HL-60 (cell line): ENCODE data around the gene GRK5.

Experiments
- POLR2AphosphoS5 ChIP-seq: IDR thresholded peaks from 2 replicates; pipeline ENCODE4 v1.6.1; 2012; ENCODE audit warnings: low read depth
- REST ChIP-seq: IDR thresholded peaks from 2 replicates; pipeline ENCODE4 v1.6.1; 2012; ENCODE audit warnings: low read depth; ENCODE audit not compliant: insufficient replicate concordance
- SPI1 ChIP-seq: IDR thresholded peaks from 2 replicates; pipeline ENCODE4 v1.6.1; 2012; ENCODE audit warnings: low read depth, mild to moderate bottlenecking, borderline replicate concordance
- TF ChIP-seq, protein P1 (sequence below): IDR thresholded peaks from one replicate; pipeline ENCODE4 v1.5.1; 2011; ENCODE audit warnings: low read length, control low read depth, inconsistent platforms; ENCODE audit not compliant: insufficient read depth

- TF ChIP-seq, protein P1, sequence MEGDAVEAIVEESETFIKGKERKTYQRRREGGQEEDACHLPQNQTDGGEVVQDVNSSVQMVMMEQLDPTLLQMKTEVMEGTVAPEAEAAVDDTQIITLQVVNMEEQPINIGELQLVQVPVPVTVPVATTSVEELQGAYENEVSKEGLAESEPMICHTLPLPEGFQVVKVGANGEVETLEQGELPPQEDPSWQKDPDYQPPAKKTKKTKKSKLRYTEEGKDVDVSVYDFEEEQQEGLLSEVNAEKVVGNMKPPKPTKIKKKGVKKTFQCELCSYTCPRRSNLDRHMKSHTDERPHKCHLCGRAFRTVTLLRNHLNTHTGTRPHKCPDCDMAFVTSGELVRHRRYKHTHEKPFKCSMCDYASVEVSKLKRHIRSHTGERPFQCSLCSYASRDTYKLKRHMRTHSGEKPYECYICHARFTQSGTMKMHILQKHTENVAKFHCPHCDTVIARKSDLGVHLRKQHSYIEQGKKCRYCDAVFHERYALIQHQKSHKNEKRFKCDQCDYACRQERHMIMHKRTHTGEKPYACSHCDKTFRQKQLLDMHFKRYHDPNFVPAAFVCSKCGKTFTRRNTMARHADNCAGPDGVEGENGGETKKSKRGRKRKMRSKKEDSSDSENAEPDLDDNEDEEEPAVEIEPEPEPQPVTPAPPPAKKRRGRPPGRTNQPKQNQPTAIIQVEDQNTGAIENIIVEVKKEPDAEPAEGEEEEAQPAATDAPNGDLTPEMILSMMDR, result no peak
- no peak for TF ChIP-seq REST
- TF ChIP-seq POLR2AphosphoS5, result no peak
- TF ChIP-seq SPI1, result no peak
These were observed 240.6 kb downstream of the GRK5 start for GRCh38 chr10:119447823-119448546.
